CD4-positive, CD25-positive, alpha-beta regulatory T cell (primary cell): ENCODE measurements around the gene LAMB2. TPM values are rescaled to one million over a fixed set of nuclear protein-coding genes. Genes with fewer than 3 reads are reported as not detected.

ENCODE experiments used
- ATAC-seq, 2 donors: fragments of 150-1000 bp; cut with Tn5 transposase; one replicate each; pipeline ENCODE4 v1.10.0; 2021; ENCODE audit warnings: low read depth in 2 of 2, moderate number of reproducible peaks in 2 of 2, moderate library complexity in 1 of 2
- DNase-seq, 3 donors: peaks; one replicate each; pipeline versions ENCODE4 v3.0.0 to v3.0.0-alpha.2; 2012 to 2022; ENCODE audit warnings: mixed read lengths in 1 of 3
- H3K27ac ChIP-seq: one replicate; pipeline ENCODE4 v1.7.0; 2013; ENCODE audit warnings: mild to moderate bottlenecking, low read length; ENCODE audit not compliant: insufficient read depth, poor library complexity, severe bottlenecking
- H3K27me3 ChIP-seq: one replicate; pipeline ENCODE4 v1.7.0; 2013; ENCODE audit warnings: low read length; ENCODE audit not compliant: control insufficient read depth, insufficient read depth
- H3K36me3 ChIP-seq: one replicate; pipeline ENCODE4 v1.7.0; 2013; ENCODE audit warnings: mild to moderate bottlenecking, low read length, moderate library complexity; ENCODE audit not compliant: control insufficient read depth, insufficient read depth
- H3K4me1 ChIP-seq: 2 replicates; pipeline ENCODE4 v1.7.0; 2013; ENCODE audit warnings: mild to moderate bottlenecking, low read length; ENCODE audit not compliant: insufficient read depth, control insufficient read depth, poor library complexity, severe bottlenecking
- H3K4me3 ChIP-seq: one replicate; pipeline ENCODE4 v1.7.0; 2013; ENCODE audit warnings: low read depth, mild to moderate bottlenecking, low read length, moderate library complexity
- H3K9me3 ChIP-seq, 2 experiments: 1 replicate in 1 of 2; 2 replicates in 1 of 2; pipeline ENCODE4 v1.7.0; 2013; ENCODE audit warnings: low read length in 2 of 2, mild to moderate bottlenecking in 1 of 2, moderate library complexity in 1 of 2; ENCODE audit not compliant: control insufficient read depth in 2 of 2
- H3K27ac Mint-ChIP-seq, 3 donors: one replicate each; pipeline ENCODE4 v1.8.0; 2020 to 2022; ENCODE audit warnings: mild to moderate bottlenecking in 3 of 3, mixed read lengths in 3 of 3, moderate library complexity in 2 of 3
- H3K27me3 Mint-ChIP-seq: one replicate; pipeline ENCODE4 v1.8.0; 2022; ENCODE audit warnings: mild to moderate bottlenecking, mixed read lengths
- H3K36me3 Mint-ChIP-seq: one replicate; pipeline ENCODE4 v1.8.0; 2020; ENCODE audit warnings: mixed read lengths
- H3K4me1 Mint-ChIP-seq, 4 donors: one replicate each; pipeline ENCODE4 v1.8.0; 2020 to 2022; ENCODE audit warnings: mixed read lengths in 4 of 4, mild to moderate bottlenecking in 1 of 4
- H3K4me3 Mint-ChIP-seq, 4 donors: one replicate each; pipeline ENCODE4 v1.8.0; 2020 to 2022; ENCODE audit warnings: mild to moderate bottlenecking in 4 of 4, mixed read lengths in 4 of 4, moderate library complexity in 3 of 4
- H3K9me3 Mint-ChIP-seq, 7 donors: one replicate each; pipeline ENCODE4 v1.8.0; 2020 to 2022; ENCODE audit warnings: mixed read lengths in 7 of 7, mild to moderate bottlenecking in 3 of 7, moderate library complexity in 2 of 7
- polyA plus RNA-seq, 4 donors: library from polyadenylated mRNA; unstranded; fragments of 300-500 nt; fragmentation: Illumina TruSeq; gene quantifications; one replicate each; pipeline ENCODE4 v1.2.3, GENCODE V29; 2021
- total RNA-seq: library from RNA; stranded (reverse); gene quantifications from one replicate; pipeline ENCODE4 v1.2.3, GENCODE V29; 2022

Gene LAMB2
- total and polyA plus RNA-seq, 5 donors from 2014 or later, result 0.57 to 1.4 TPM; not detected in 3

DNA sequence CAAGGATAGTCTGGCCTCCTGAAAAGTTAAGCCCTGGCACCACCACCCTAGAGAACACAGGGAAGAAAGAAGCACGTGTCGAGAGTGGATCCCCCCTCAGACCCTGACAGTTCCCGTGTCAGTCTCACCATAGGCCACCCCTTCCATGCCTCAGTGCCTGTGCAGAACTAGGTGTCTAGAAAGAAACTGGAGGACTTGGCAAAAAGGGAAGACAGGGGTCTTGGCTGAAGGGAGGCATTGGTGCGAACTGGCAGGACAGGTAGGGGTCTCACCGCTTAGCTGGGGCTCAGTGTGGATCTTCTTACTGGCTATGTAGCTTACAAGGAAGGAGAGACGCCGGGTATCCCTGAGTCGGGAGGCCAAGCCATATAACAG is 28.8 kb downstream of the LAMB2 start:
- H3K36me3 ChIP-seq, result peaks cover 34% of the 10 kb centered on the region
- H3K27ac Mint-ChIP-seq, result peak overlapping the region; percentile 98 to 99 (median 98)
- no peak for DNase-seq

DNA sequence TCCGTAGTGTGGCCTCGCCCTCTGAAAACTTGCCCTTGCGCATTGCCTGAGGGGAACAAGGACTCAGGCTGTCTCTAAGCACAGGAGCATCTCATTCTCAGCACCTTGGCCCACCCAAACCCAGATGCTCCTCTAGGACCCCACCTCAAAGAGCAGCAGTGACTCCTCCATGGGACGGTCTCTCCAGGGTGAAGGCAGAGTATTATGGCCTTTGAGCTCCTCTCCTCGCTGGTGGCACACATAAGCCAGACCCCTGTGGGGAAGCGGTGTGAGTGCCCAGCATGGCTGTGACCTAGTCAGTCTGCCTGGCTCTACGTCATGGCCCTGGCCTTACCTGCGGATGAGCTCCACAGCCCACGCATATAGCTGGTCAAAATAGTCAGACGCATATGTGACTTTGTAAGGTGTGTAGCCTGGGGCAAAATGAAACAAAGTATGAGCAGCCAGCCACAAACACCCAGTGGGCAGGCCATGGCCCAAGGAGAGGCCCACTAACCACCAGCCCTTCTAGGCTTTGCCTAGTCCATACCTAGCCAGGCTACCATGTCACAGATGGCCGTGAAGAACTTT is 32.7 kb downstream of the LAMB2 start:
- Histone ChIP-seq H3K36me3 (peaks cover 51% of the 10 kb centered on the region), H3K27ac (no peak overlapping the region), H3K4me3 (no peak overlapping the region), H3K27me3 (no peaks in the 10 kb centered on the region), H3K9me3 (no peaks in the 10 kb centered on the region), H3K4me1 (peaks cover 20% of the 10 kb centered on the region)
- Mint-ChIP-seq H3K9me3 (no peaks in the 10 kb centered on the region), H3K4me1 (peaks cover 4 to 25% (median 14%) of the 10 kb centered on the region in 4 donors), H3K27ac (no peak overlapping the region), H3K4me3 (peak overlapping the region in 1 of 4 donors; percentile 96), H3K27me3 (no peaks in the 10 kb centered on the region), H3K36me3 (peaks cover 38% of the 10 kb centered on the region)
- DNase-seq, result no peak
- no peak for ATAC-seq

More for the DNA sequence above, 28.8 kb downstream of the LAMB2 start:
- no peak for ATAC-seq
- Histone ChIP-seq H3K27ac (peak overlapping the region; percentile 79), H3K4me1 (peaks cover 21% of the 10 kb centered on the region), H3K27me3 (no peaks in the 10 kb centered on the region), H3K4me3 (peak overlapping the region; percentile 75), H3K9me3 (no peaks in the 10 kb centered on the region)
- H3K4me3 Mint-ChIP-seq, result peak overlapping the region; percentile 94 to 98 (median 97)
- H3K4me1 Mint-ChIP-seq, result peaks cover 4 to 33% (median 16%) of the 10 kb centered on the region in 4 donors
- no peaks in the 10 kb centered on the region for H3K27me3 Mint-ChIP-seq
- H3K9me3 Mint-ChIP-seq, result no peaks in the 10 kb centered on the region
- H3K36me3 Mint-ChIP-seq, result peaks cover 33% of the 10 kb centered on the region

DNA sequence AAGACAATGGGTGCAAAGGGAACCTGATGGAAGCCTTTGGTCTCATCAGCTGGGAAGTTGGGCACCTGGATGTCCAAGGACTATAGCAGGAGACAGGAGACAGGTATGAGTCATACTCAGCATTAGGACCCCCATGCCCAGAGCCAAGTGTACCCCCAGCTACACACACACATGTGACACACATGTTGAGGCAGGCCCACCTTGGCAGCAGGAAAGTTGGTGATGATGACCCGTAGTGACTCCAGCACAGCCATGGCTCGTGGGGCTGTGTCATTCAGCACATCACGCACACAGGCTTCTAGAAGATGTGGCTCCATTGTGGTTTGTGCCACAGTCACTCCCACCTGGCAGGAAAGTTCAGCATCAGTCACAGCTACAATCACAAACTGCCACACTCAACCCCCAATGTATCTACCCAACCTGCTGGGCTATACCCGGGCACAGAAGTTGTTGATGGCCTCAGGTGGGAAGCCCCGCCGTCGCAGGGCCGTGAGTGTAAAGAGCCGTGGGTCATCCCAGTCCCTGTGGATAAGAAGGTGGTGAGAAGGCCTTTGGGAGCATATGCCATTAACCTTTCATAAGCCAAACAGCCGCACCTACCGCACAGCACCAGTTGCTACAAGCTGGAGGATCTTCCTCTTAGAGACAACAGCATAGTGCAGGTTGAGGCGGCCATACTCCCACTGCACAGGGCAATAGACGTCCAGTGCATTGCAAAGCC is 33.8 kb downstream of the LAMB2 start:
- no peak overlapping the region for H3K27ac ChIP-seq
- ATAC-seq, result no peak
- H3K4me1 Mint-ChIP-seq, result peaks cover 0 to 19% (median 10%) of the 10 kb centered on the region in 4 donors
- no peak overlapping the region for H3K4me3 ChIP-seq
- no peak for DNase-seq
- no peaks in the 10 kb centered on the region for H3K9me3 ChIP-seq
- no peak overlapping the region for H3K27ac Mint-ChIP-seq
- peaks cover 21% of the 10 kb centered on the region for H3K4me1 ChIP-seq
- H3K27me3 Mint-ChIP-seq, result no peaks in the 10 kb centered on the region
- peaks cover 38% of the 10 kb centered on the region for H3K36me3 Mint-ChIP-seq
- no peaks in the 10 kb centered on the region for H3K27me3 ChIP-seq
- peak overlapping the region in 1 of 4 donors; percentile 47 for H3K4me3 Mint-ChIP-seq
- H3K9me3 Mint-ChIP-seq, result no peaks in the 10 kb centered on the region
- peaks cover 51% of the 10 kb centered on the region for H3K36me3 ChIP-seq

DNA sequence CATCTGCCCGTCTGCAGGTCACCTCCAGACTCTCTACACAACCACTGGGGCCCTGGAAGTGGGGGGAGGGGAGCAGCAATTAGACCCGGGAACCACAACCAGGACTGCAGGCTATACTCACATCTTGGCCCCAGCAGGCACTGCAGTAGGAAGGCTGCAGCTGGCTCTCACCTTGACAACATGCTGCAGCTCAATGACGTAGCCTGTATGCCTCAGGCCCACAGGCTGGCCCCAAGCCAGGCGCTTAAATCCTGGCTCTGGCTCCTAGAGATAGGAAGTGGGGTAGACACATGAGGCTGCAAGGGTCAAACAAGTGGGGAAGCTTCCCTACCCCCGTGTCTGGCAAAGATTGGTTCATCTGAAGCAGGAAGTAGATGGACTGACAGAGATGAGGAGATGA is 34.4 kb downstream of the LAMB2 start:
- peak overlapping the region in 2 of 4 donors; percentile 49 to 58 for H3K4me3 Mint-ChIP-seq
- Histone ChIP-seq H3K4me3 (no peak overlapping the region), H3K27me3 (no peaks in the 10 kb centered on the region), H3K9me3 (no peaks in the 10 kb centered on the region), H3K27ac (no peak overlapping the region), H3K36me3 (peaks cover 51% of the 10 kb centered on the region), H3K4me1 (peaks cover 14% of the 10 kb centered on the region)
- no peaks in the 10 kb centered on the region for H3K9me3 Mint-ChIP-seq
- H3K27ac Mint-ChIP-seq, result no peak overlapping the region
- peaks cover 0 to 13% (median 7%) of the 10 kb centered on the region in 4 donors for H3K4me1 Mint-ChIP-seq
- no peak for DNase-seq
- H3K36me3 Mint-ChIP-seq, result peaks cover 38% of the 10 kb centered on the region
- ATAC-seq, result no peak
- H3K27me3 Mint-ChIP-seq, result no peaks in the 10 kb centered on the region

DNA sequence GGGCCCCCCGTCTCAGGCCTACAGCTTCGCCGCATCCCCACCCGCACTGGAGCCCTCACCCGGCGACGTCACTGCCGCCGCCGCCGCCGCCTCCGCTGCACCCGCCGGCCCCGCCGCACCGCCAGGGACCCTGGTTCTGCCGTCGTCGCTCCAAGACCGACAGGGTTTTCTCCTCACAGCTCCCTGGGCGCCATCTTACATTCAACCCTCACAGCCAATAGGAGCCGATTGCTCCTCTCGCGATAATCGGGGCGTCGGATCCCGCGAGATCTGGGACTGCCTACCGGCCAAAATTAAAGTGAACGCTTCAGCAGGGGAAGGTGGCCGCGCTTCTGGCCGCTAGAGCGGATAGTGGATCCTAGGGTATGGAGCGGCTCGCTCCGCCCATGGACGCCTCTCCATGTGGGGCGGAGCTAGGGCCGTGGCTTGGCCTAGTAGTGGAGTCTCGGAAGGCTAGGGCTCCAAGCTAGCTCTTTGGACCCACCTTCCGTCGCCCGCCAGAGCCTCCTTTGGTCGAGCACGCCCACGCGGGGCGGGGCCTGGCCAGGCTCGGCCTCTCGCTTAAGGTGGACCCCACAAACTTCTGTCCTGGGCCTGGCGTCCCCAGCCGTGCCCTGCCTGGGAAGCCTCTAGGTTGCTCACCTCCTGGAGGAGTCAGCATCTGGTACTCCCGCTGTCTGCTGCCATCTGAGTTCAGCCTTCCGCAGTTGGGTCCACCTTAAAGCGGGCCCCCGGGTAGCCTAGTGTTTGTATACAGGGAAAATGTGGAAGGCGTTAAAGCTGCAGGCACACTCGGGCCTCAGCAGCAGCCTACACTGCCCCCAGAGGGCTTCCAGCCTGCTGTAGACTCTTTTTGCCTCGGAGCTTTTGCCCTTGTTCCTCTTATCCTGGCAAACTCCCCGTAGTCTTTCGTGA is 38.7 kb downstream of the LAMB2 start, which contains the start of gene QRICH1:
Gene QRICH1, minus strand, starts transcription at position 219 of the 915 bp plus-strand sequence. CDS start 17,054 bp downstream, outside the sequence.
- H3K27me3 ChIP-seq, result no peaks in the 10 kb centered on the region
- H3K36me3 ChIP-seq, result peaks cover 24% of the 10 kb centered on the region
- H3K9me3 ChIP-seq, result no peaks in the 10 kb centered on the region
- Mint-ChIP-seq H3K36me3 (peaks cover 14% of the 10 kb centered on the region), H3K27ac (peak within 1 kb of the TSS; percentile 96 to 98 (median 98)), H3K4me3 (peak within 1 kb of the TSS; percentile 97 to 99 (median 98)), H3K4me1 (peaks cover 17 to 45% (median 23%) of the 10 kb centered on the region in 4 donors), H3K27me3 (no peaks in the 10 kb centered on the region), H3K9me3 (no peaks in the 10 kb centered on the region)
- ATAC-seq, result peak; percentile 82 to 85
- peak within 1 kb of the TSS; percentile 96 for H3K27ac ChIP-seq
- peak within 1 kb of the TSS; percentile 85 for H3K4me3 ChIP-seq
- peak; percentile 94 to 98 (median 97) for DNase-seq
- H3K4me1 ChIP-seq, result peaks cover 44% of the 10 kb centered on the region

DNA sequence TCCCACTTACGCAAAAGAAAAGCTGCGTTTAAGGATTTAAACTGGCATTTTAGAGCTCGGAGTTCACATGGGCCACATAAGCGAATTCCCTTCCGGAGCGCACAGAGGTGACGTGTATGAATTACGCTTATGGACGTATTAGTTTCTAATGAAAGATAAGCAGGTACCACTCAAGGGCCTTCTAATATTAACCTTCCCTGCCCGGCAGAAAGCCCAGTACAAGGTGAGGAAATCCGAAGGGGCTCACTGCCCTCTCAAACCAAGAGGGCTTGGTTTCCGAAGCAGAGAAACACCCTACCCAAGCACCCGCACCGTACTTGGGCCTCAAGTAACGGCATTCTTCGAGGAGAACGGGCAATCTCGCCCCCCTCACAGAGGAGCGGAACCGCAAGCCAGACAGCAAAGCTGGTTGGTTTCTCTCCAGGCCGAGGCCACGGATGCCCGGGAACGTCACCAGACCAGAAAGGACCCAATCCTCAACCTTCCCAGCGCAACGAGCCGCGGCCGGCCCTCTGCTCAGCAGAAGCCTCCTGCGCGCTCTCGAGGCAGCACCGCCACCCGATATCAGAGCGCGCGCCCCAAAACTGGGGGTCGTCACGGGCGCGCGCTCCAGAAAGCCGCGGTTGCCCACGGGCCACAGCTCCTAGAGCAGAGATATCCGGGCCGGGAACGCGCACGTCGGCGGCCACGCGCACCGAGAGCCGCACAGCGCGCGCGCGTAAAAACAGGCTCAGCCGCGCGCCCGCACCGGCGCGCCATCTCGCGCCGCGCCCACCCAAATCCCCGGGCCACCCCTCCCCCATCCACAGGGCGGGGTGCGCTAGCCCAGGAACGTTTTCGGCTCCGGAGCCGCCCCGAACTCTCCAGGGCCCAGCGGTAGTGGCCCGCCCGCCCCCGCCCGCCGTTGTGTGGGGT is 39.7 kb downstream of the LAMB2 start:
- Histone ChIP-seq H3K4me1 (peaks cover 50% of the 10 kb centered on the region), H3K4me3 (peak overlapping the region; percentile 85), H3K27me3 (no peaks in the 10 kb centered on the region), H3K36me3 (peaks cover 16% of the 10 kb centered on the region), H3K27ac (peak overlapping the region; percentile 96), H3K9me3 (no peaks in the 10 kb centered on the region)
- peak overlapping the region; percentile 63 to 98 (median 96) for H3K27ac Mint-ChIP-seq
- ATAC-seq (peak; percentile 29 to 32), DNase-seq (peak; percentile 69 to 88 (median 82))
- no peaks in the 10 kb centered on the region for H3K9me3 Mint-ChIP-seq
- peak overlapping the region; percentile 97 to 99 (median 98) for H3K4me3 Mint-ChIP-seq
- H3K36me3 Mint-ChIP-seq, result peaks cover 7% of the 10 kb centered on the region
- no peaks in the 10 kb centered on the region for H3K27me3 Mint-ChIP-seq
- H3K4me1 Mint-ChIP-seq, result peaks cover 17 to 50% (median 24%) of the 10 kb centered on the region in 4 donors
